Thyroid gland (tissue), 4 donors: Measurements from ENCODE around the gene BBLN. TPM values are rescaled to one million over a fixed set of nuclear protein-coding genes. Genes with fewer than 3 reads are reported as not detected.

Experiments
- DNase-seq, 2 donors: peaks; one replicate each; pipeline ENCODE4 v3.0.0-alpha.2; 2019
- H3K27ac ChIP-seq, 3 donors: fragments of 200-600 bp; sonication (generic); 1 replicate in 2 of 3; 2 replicates in 1 of 3; pipeline ENCODE4 v1.5.1; 2016 to 2019; ENCODE audit warnings: mild to moderate bottlenecking in 1 of 3, moderate library complexity in 1 of 3
- H3K27me3 ChIP-seq: fragments of 200-600 bp; sonication (generic); one replicate; pipeline ENCODE4 v1.5.1; 2019
- H3K36me3 ChIP-seq, 2 donors: fragments of 200-600 bp; sonication (generic); one replicate each; pipeline ENCODE4 v1.5.1; 2016 to 2019
- H3K4me1 ChIP-seq, 2 donors: fragments of 200-600 bp; sonication (generic); one replicate each; pipeline ENCODE4 v1.5.1; 2017 to 2019
- H3K4me3 ChIP-seq, 3 donors: fragments of 200-600 bp; sonication (generic); replicated peaks in 1 of 3; 1 replicate in 2 of 3; 2 replicates in 1 of 3; pipeline ENCODE4 v1.5.1; 2016; ENCODE audit warnings: mild to moderate bottlenecking in 1 of 3
- H3K9me3 ChIP-seq: fragments of 200-600 bp; sonication (generic); one replicate; pipeline ENCODE4 v1.5.1; 2017
- POLR2A ChIP-seq, 2 donors: fragments of 450-650 bp; IDR thresholded peaks; one replicate each; pipeline ENCODE4 v1.6.1; 2017; ENCODE audit warnings: antibody characterized with exemption in 2 of 2, mild to moderate bottlenecking in 2 of 2, moderate library complexity in 1 of 2
- WGBS, 2 donors: methylation state at CpG; one replicate each; pipeline ENCODE4 v1.1.5; 2017; 5-methylcytosine and 5-hydroxymethylcytosine counted together
- intact Hi-C: fragments of 100-400 bp; cut with DNase I; formaldehyde crosslinking; loops from one replicate; pipeline ENCODE4 v1.15.1; 2023
- total RNA-seq, 4 donors: library from RNA; depleted of rRNA; stranded (reverse); fragments of >200 nt; gene quantifications; one replicate each; pipeline ENCODE4 v1.2.3, GENCODE V29; 2016
- TF ChIP-seq, protein P1 (sequence below), 6 experiments: fragments of 200-600 bp in 3 of 6; fragments of 450-650 bp in 3 of 6; sonication (generic) in 3 of 6; IDR thresholded peaks; one replicate each; pipeline ENCODE4 v1.5.1; 2016 to 2019; ENCODE audit warnings: antibody characterized with exemption in 6 of 6, mild to moderate bottlenecking in 2 of 6, inconsistent platforms in 1 of 6, moderate library complexity in 1 of 6

BBLN gene
- total RNA-seq, 4 donors from 2014 or later: 98.1 to 204 (median 172) TPM

DNA sequence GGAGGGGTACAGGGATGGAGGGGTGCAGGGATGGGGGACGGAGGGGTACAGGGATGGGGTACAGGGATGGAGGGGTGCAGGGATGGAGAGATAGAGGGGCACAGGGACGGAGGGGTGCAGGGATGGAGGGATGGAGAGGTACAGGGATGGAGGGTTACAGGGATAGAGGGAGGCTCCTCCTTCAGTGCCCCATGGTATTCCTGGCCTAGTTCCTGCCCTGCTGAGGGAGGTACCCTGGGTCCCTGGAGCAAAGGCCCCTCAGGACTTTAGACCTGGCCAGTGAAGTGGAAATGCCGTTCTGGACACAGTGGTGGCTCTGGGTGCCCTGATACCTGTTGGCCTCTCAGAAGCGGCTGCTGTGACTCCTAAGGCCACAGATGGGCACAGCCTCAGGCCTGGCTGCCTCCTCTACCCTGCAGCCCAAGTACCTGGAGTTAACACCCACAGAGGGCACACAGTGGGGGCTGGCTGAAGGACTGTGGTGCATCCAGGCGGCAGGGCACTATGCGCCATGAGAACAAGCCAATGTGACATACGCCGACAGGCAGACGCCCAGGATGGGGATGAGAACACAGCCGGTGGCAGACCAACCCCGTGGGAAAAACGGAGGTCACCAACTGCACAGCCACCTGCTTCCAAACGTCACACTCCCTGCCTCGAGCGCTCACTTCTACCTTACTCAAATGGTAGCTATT, 40.9 kb upstream of the BBLN start:
- H3K27ac ChIP-seq: no peak overlapping the region
- H3K27me3 ChIP-seq: no peaks in the 10 kb centered on the region
- peaks cover 26 to 31% of the 10 kb centered on the region in 2 donors for H3K36me3 ChIP-seq
- DNase-seq: peak in 1 of 2 donors; percentile 0
- TF ChIP-seq, protein P1, sequence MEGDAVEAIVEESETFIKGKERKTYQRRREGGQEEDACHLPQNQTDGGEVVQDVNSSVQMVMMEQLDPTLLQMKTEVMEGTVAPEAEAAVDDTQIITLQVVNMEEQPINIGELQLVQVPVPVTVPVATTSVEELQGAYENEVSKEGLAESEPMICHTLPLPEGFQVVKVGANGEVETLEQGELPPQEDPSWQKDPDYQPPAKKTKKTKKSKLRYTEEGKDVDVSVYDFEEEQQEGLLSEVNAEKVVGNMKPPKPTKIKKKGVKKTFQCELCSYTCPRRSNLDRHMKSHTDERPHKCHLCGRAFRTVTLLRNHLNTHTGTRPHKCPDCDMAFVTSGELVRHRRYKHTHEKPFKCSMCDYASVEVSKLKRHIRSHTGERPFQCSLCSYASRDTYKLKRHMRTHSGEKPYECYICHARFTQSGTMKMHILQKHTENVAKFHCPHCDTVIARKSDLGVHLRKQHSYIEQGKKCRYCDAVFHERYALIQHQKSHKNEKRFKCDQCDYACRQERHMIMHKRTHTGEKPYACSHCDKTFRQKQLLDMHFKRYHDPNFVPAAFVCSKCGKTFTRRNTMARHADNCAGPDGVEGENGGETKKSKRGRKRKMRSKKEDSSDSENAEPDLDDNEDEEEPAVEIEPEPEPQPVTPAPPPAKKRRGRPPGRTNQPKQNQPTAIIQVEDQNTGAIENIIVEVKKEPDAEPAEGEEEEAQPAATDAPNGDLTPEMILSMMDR (IDR thresholded peaks at IDR 0.05): no peak
- no peak for TF ChIP-seq POLR2A (IDR thresholded peaks at IDR 0.05)
- intact Hi-C loops: loop anchor here (5.0 kb wide), 2 partner anchors 82 to 172 kb away; no protein-coding TSS in a partner anchor
- no peaks in the 10 kb centered on the region for H3K9me3 ChIP-seq
- peaks cover 0 to 5% of the 10 kb centered on the region in 2 donors for H3K4me1 ChIP-seq
- 81 to 85% methylated on average over 14 of the region's 15 CpGs for WGBS, 2 donors
- no peak overlapping the region for H3K4me3 ChIP-seq

DNA sequence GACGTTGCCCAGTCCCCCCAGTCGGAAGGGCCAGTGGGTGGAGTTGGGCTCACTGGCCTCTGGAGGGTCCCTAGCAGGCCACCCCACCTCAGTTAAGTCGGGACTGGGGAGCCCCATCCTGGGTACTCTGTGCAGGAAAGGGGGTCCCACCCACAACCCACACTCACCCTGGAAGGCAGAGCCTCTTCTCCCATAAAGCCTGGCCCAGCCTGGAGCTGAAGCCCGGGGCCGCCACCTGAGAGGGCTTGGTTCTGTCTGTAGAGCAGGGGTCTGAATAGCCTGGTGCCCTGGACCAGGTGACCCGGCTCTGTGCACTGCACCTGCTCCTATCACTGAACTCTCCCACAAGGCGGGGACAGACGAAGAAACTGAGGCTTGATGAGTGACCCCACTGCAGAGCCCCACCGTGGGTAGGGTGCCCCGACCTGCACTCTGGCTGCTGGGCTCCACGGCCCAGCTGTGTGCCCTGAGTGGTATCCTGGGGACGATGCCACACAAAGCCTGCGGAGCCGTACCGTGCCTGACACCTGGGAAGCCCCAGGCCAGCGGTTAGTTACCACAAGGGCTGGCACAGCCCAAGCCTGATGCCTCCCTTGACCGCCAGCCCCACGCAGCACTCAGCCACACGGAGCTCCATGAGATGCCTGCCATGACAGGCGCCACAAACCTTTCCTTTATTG, 39.9 kb upstream of the BBLN start:
- no peaks in the 10 kb centered on the region for H3K9me3 ChIP-seq
- 82 to 89% methylated on average over 6 of the region's 20 CpGs for WGBS, 2 donors
- intact Hi-C loops: no loop called here
- no peaks in the 10 kb centered on the region for H3K27me3 ChIP-seq
- no peak overlapping the region for H3K27ac ChIP-seq
- no peak overlapping the region for H3K4me3 ChIP-seq
- DNase-seq: peak in 1 of 2 donors; percentile 1
- TF ChIP-seq, protein P1 (IDR thresholded peaks at IDR 0.05): no peak
- TF ChIP-seq POLR2A (IDR thresholded peaks at IDR 0.05): no peak
- peaks cover 0 to 5% of the 10 kb centered on the region in 2 donors for H3K4me1 ChIP-seq
- H3K36me3 ChIP-seq: peaks cover 29 to 31% of the 10 kb centered on the region in 2 donors

DNA sequence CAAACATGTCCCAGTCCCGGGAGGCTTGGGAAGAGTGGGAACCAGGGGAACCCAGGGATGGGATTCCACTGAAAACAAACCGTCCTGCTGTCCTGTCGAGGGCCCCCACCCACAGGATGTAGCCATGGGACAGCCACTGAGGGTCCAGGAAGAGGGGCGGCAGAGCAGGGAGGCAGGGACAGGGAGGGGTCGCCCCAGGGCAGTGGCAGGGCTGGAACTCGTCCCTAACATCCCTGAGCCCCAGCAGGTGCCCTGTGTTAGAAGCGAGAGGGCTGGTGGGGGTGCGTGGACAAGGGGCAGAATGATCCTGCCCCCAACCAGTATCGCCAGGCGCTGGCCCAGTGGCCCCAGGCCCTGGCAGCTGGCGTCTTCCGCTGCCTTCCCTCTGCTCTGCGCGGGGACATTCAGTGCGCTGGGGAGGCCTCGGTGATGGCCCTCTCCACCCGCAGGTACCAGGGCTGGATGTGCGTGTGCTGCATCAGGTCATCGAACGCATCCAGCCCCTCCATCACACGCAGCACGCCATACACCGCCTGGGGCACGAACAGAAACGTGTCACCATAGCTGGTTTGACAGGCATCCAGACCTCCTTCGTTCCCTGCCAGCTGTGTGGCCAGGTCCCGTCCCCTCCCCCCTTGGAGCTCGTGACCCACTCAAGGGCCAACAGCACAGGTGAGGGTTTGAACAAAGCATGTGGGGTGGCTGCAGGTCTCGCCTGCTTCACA, 39.2 kb upstream of the BBLN start:
- intact Hi-C loops: no loop called here
- Histone ChIP-seq H3K27ac (no peak overlapping the region), H3K27me3 (no peaks in the 10 kb centered on the region), H3K36me3 (peaks cover 29 to 31% of the 10 kb centered on the region in 2 donors), H3K4me3 (no peak overlapping the region), H3K4me1 (peaks cover 4 to 11% of the 10 kb centered on the region in 2 donors), H3K9me3 (no peaks in the 10 kb centered on the region)
- DNase-seq: peak in 1 of 2 donors; percentile 1
- no peak for TF ChIP-seq POLR2A (IDR thresholded peaks at IDR 0.05)
- TF ChIP-seq, protein P1 (IDR thresholded peaks at IDR 0.05): no peak
- WGBS, 2 donors: 91 to 92% methylated on average over 18 to 26 of the region's 29 CpGs

DNA sequence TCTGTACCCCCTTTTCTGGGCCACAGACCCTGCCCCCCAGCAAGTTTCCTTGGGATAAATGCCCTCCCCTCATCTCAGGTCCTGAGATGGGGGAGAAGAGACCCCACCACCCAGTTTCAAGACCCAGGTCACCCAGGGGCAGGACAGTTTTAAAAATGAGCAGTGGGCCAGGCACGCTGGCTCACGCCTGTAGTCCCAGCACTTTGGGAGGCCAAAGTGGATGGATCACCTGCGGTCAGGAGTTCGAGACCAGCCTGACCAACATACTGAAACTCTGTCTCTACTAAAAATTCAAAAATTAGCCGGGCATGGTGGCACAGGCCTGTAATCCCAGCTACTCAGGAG, 38.6 kb upstream of the BBLN start:
- H3K36me3 ChIP-seq: peaks cover 29 to 31% of the 10 kb centered on the region in 2 donors
- WGBS, 2 donors: 93 to 94% methylated on average over 5 of the region's 5 CpGs
- no peak for DNase-seq
- H3K4me3 ChIP-seq: no peak overlapping the region
- H3K27me3 ChIP-seq: no peaks in the 10 kb centered on the region
- no peaks in the 10 kb centered on the region for H3K9me3 ChIP-seq
- TF ChIP-seq, protein P1 (IDR thresholded peaks at IDR 0.05): no peak
- no peak for TF ChIP-seq POLR2A (IDR thresholded peaks at IDR 0.05)
- H3K4me1 ChIP-seq: peaks cover 9 to 17% of the 10 kb centered on the region in 2 donors
- intact Hi-C loops: no loop called here
- no peak overlapping the region for H3K27ac ChIP-seq
